ENCODE results near the gene DCUN1D1. TPM values are rescaled to one million over a fixed set of nuclear protein-coding genes. Genes with fewer than 3 reads are reported as not detected.

Gene DCUN1D1
- total and polyA plus RNA-seq, 2 of the 8 experiments (the other 6 are each of a cell fraction or from before 2014, with no cell fraction given), result 6.8 to 70.3 TPM

- Histone ChIP-seq H3K56ac (replicated peaks; ENCODE audit: insufficient read length, low read depth, low read length) (no peak overlapping the region), H4K8ac (ENCODE audit: extremely low read depth, insufficient read depth, low read length) (no peak overlapping the region), H3K14ac (ENCODE audit: insufficient read length) (no peak overlapping the region), H2AK5ac (ENCODE audit: low read depth, low read length) (no peak overlapping the region), H2BK12ac (ENCODE audit: low read depth, low read length) (no peak overlapping the region), H2BK5ac (ENCODE audit: low read depth, low read length) (no peak overlapping the region), H3K9ac (replicated peaks in 1 of 4; ENCODE audit: extremely low read depth in 1 of 4, low read depth in 3 of 4, low read length in 3 of 4) (no peak overlapping the region), H3K9me3 (ENCODE audit: insufficient read depth in 2 of 2, low read depth in 1 of 2, low read length in 1 of 2) (no peaks in the 10 kb centered on the region), H4K5ac (ENCODE audit: insufficient read length, low read depth, low read length) (no peak overlapping the region), H3K4ac (replicated peaks; ENCODE audit: insufficient read length, low read depth, low read length) (no peak overlapping the region), H2BK120ac (replicated peaks; ENCODE audit: low read depth, low read length) (no peak overlapping the region), H2AFZ (ENCODE audit: low read length) (no peak overlapping the region), H4K91ac (replicated peaks; ENCODE audit: insufficient read length, low read length) (no peak overlapping the region), H3K79me1 (ENCODE audit: low read depth, low read length) (no peaks in the 10 kb centered on the region), H3K36me3 (ENCODE audit: control insufficient read depth in 2 of 4, insufficient read depth in 4 of 4, low read length in 3 of 4) (no peaks in the 10 kb centered on the region), H3K23ac (ENCODE audit: insufficient read length) (no peak overlapping the region), H3K27me3 (replicated peaks in 1 of 4; ENCODE audit: control insufficient read depth in 3 of 4, extremely low read depth in 1 of 4, insufficient read depth in 3 of 4, low read length in 3 of 4) (no peaks in the 10 kb centered on the region), H2BK15ac (ENCODE audit: low read length) (no peak overlapping the region), H4K20me1 (replicated peaks in 1 of 2; ENCODE audit: control insufficient read depth in 1 of 2, insufficient read depth in 2 of 2, low read length in 2 of 2) (no peaks in the 10 kb centered on the region), H3K4me1 (replicated peaks in 1 of 4; ENCODE audit: control insufficient read depth in 3 of 4, insufficient read depth in 4 of 4, low read length in 3 of 4) (no peaks in the 10 kb centered on the region), H3K79me2 (ENCODE audit: control insufficient read depth in 1 of 2, insufficient read depth in 2 of 2, low read length in 2 of 2) (no peaks in the 10 kb centered on the region), H3K4me2 (ENCODE audit: insufficient read depth in 1 of 2, low read depth in 2 of 2, low read length in 2 of 2) (no peak overlapping the region), H3K18ac (ENCODE audit: extremely low read depth, low read length) (no peak overlapping the region), H3K23me2 (ENCODE audit: low read depth, low read length) (no peaks in the 10 kb centered on the region), H2BK20ac (ENCODE audit: low read length) (no peak overlapping the region), H3K4me3 (ENCODE audit: extremely low read depth in 1 of 4, insufficient read depth in 2 of 4, low read depth in 3 of 4, low read length in 4 of 4) (no peak overlapping the region), H3K27ac (ENCODE audit: low read depth, low read length) (no peak overlapping the region)
- FAIRE-seq (no peak), DNase-seq (ENCODE audit: low read depth in 1 of 2, low spot score in 2 of 2) (no peak)
- ChIA-PET CTCF (ENCODE audit: partially characterized antibody) (interaction anchor here (2.0 kb wide), 1 partner anchor 21 kb away, joined by 7 read pairs; no protein-coding TSS in a partner anchor), POLR2A (ENCODE audit: partially characterized antibody) (no interaction called here)
- WGBS, 2 experiments (ENCODE audit: extremely low coverage in 1 of 2, insufficient coverage in 1 of 2, insufficient read length in 1 of 2, insufficient replicate concordance in 2 of 2, low coverage in 1 of 2, low lambda C conversion rate in 2 of 2, missing lambda C conversion rate in 1 of 2), result 87% methylated on average over 3 of the region's 3 CpGs; no CpG with 5 or more reads in 1 of the 2 experiments
- TF ChIP-seq FOSL1 (IDR thresholded peaks at IDR 0.05; ENCODE audit: insufficient read depth, low read depth, low read length), result no peak
- TF ChIP-seq E2F6 (IDR thresholded peaks at IDR 0.05), result no peak
- TF ChIP-seq KDM1A (IDR thresholded peaks at IDR 0.05; ENCODE audit: borderline replicate concordance, low read length), result no peak
- no peak for TF ChIP-seq SRF (IDR thresholded peaks at IDR 0.05; ENCODE audit: low read depth, low read length)
- TF ChIP-seq BRCA1 (IDR thresholded peaks at IDR 0.05; ENCODE audit: low read depth, low read length), result no peak
- TF ChIP-seq CBX5 (IDR thresholded peaks at IDR 0.05; ENCODE audit: low read depth, low read length), result no peak
- TF ChIP-seq CHD1 (IDR thresholded peaks at IDR 0.05; ENCODE audit: low read depth, low read length), result no peak
- TF ChIP-seq NRF1 (IDR thresholded peaks at IDR 0.05; ENCODE audit: low read depth, low read length), result no peak
- no peak for TF ChIP-seq SUZ12 (IDR thresholded peaks at IDR 0.05; ENCODE audit: low read length)
- no peak for TF ChIP-seq GABPA (IDR thresholded peaks at IDR 0.05; ENCODE audit: borderline replicate concordance, insufficient read depth, low read length)
- no peak for TF ChIP-seq TAF1 (IDR thresholded peaks at IDR 0.05; ENCODE audit: low read depth, low read length)
- no peak for TF ChIP-seq ZNF274 (IDR thresholded peaks at IDR 0.05; ENCODE audit: borderline replicate concordance, extremely low read depth, low read length)
- no peak for TF ChIP-seq SP4 (IDR thresholded peaks at IDR 0.05; ENCODE audit: low read length)
- TF ChIP-seq NANOG (IDR thresholded peaks at IDR 0.05; ENCODE audit: insufficient read depth, low read depth, low read length, poor library complexity, severe bottlenecking), result no peak
Observed at GRCh38 chr3:182889948-182890629, 90.2 kb downstream of the DCUN1D1 start.
